ENCODE measurements around the gene ATP2C1. TPM values are rescaled to one million over a fixed set of nuclear protein-coding genes. Genes with fewer than 3 reads are reported as not detected.

ATP2C1 gene
- total and polyA plus RNA-seq, 2 of the 13 experiments (the other 11 are each of a cell fraction or from before 2014, with no cell fraction given): 32.4 to 37.6 TPM

DNA sequence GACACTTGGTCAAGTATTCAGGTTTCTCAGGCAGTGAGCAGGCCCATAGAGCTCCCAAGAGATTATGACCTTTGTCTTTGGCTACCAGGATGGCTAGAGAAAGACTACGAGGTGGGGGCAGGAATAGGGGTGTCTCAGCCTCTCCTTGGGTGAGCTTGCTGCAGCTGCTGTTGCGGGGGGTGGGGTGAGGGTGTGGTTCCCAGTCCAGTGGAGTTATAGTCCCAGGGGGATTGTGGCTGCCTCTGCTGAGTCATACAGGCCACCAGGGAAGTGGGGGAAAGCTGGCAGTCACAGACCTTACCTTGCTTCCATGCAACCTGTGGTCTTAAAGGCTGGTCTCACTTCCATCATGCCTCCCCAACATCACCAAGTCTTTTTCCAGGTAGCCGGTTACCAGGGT is 31.7 kb downstream of the ATP2C1 start:
- no peak for ATAC-seq
- Histone ChIP-seq H4K20me1 (ENCODE audit: insufficient read depth, low read length) (no peaks in the 10 kb centered on the region), H3K4me1 (ENCODE audit: insufficient read depth, low read length) (no peaks in the 10 kb centered on the region), H3K79me2 (ENCODE audit: insufficient read depth, low read length) (peaks cover 16% of the 10 kb centered on the region), H3K4me2 (ENCODE audit: low read depth, low read length) (no peak overlapping the region), H3K9ac (ENCODE audit: insufficient read depth, low read depth, low read length) (no peak overlapping the region), H3K36me3 (replicated peaks in 1 of 2; ENCODE audit: control insufficient read depth in 1 of 2, insufficient read depth in 2 of 2, low read length in 2 of 2) (no peaks in the 10 kb centered on the region), H3K27me3 (ENCODE audit: control insufficient read depth in 1 of 2, insufficient read depth in 2 of 2, low read length in 2 of 2) (no peaks in the 10 kb centered on the region), H3K4me3 (replicated peaks in 1 of 3; ENCODE audit: insufficient read depth in 1 of 3, low read depth in 2 of 3, low read length in 3 of 3) (no peak overlapping the region), H2AFZ (ENCODE audit: low read length) (no peak overlapping the region), H3K9me3 (ENCODE audit: low read length) (peaks cover 9% of the 10 kb centered on the region), H3K27ac (ENCODE audit: extremely low read length, insufficient read depth, low read length) (no peak overlapping the region)
- no peak for FAIRE-seq
- TF ChIP-seq SNAPC2 (CRISPR knock-in tag; IDR thresholded peaks at IDR 0.05) (no peak), GATA4 (IDR thresholded peaks at IDR 0.05; ENCODE audit: borderline replicate concordance, low read depth) (no peak), NR2C2 (CRISPR knock-in tag; IDR thresholded peaks at IDR 0.05; ENCODE audit: borderline replicate concordance) (no peak)
- TF ChIP-seq, protein P1, sequence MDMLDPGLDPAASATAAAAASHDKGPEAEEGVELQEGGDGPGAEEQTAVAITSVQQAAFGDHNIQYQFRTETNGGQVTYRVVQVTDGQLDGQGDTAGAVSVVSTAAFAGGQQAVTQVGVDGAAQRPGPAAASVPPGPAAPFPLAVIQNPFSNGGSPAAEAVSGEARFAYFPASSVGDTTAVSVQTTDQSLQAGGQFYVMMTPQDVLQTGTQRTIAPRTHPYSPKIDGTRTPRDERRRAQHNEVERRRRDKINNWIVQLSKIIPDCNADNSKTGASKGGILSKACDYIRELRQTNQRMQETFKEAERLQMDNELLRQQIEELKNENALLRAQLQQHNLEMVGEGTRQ (IDR thresholded peaks at IDR 0.05; ENCODE audit: low read depth, low read length): no peak
- TF ChIP-seq, protein P1 (CRISPR knock-in tag; IDR thresholded peaks at IDR 0.05; ENCODE audit: borderline replicate concordance): no peak
- TF ChIP-seq, protein P2, sequence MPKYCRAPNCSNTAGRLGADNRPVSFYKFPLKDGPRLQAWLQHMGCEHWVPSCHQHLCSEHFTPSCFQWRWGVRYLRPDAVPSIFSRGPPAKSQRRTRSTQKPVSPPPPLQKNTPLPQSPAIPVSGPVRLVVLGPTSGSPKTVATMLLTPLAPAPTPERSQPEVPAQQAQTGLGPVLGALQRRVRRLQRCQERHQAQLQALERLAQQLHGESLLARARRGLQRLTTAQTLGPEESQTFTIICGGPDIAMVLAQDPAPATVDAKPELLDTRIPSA (CRISPR knock-in tag; IDR thresholded peaks at IDR 0.05; ENCODE audit: borderline replicate concordance): no peak
- TF ChIP-seq, protein P3, sequence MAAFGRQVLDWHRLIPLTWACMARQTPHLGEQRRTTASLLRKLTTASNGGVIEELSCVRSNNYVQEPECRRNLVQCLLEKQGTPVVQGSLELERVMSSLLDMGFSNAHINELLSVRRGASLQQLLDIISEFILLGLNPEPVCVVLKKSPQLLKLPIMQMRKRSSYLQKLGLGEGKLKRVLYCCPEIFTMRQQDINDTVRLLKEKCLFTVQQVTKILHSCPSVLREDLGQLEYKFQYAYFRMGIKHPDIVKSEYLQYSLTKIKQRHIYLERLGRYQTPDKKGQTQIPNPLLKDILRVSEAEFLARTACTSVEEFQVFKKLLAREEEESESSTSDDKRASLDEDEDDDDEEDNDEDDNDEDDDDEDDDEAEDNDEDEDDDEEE (CRISPR knock-in tag; IDR thresholded peaks at IDR 0.05): no peak
- CTCF ChIA-PET (ENCODE audit: low intra/inter-chr PET ratio, low total read pairs): no interaction called here
- WGBS (ENCODE audit: low lambda C conversion rate): 100% methylated on average over 3 of the region's 3 CpGs
- no TSS peak for BruUV-seq (replicated peaks)
- POLR2A ChIA-PET: no interaction called here
- intact Hi-C loops (cut with micrococcal nuclease; ENCODE audit: unreplicated experiment) (no loop called here), in situ Hi-C loops (cut with HindIII; ENCODE audit: extremely low pct_ligation_motif_present, low pct_unique_long_range_greater_than_20kb) (no loop called here)
- DNase-seq (ENCODE audit: low spot score): no peak

All from HepG2 (cell line).